Kidney epithelial cell (primary cell): ENCODE results near the gene TEX51. TPM values are rescaled to one million over a fixed set of nuclear protein-coding genes. Genes with fewer than 3 reads are reported as not detected.

Experiments
- DNase-seq: peaks from one replicate; pipeline ENCODE4 v3.0.0-alpha.2; 2010; ENCODE audit warnings: low read depth
- H3K27me3 ChIP-seq: 2 replicates; pipeline ENCODE4 v1.6.0; 2011; ENCODE audit warnings: low read length; ENCODE audit not compliant: control insufficient read depth, insufficient read depth
- H3K36me3 ChIP-seq: 2 replicates; pipeline ENCODE4 v1.5.1; 2011; ENCODE audit warnings: low read length; ENCODE audit not compliant: control insufficient read depth, insufficient read depth
- H3K4me3 ChIP-seq: 2 replicates; pipeline ENCODE4 v1.5.1; 2011; ENCODE audit warnings: low read depth, mild to moderate bottlenecking, control low read depth, low read length
- total RNA-seq: library from RNA; depleted of rRNA; stranded (reverse); fragments of >200 nt; gene quantifications from 2 replicates; pipeline ENCODE4 v1.2.3, GENCODE V29; 2015
- TF ChIP-seq, protein P1 (sequence below): IDR thresholded peaks from 2 replicates; pipeline ENCODE4 v1.5.1; 2011; ENCODE audit warnings: mild to moderate bottlenecking, moderate library complexity, low read length, control low read depth, inconsistent platforms; ENCODE audit not compliant: insufficient read depth, poor library complexity, severe bottlenecking

TEX51 gene
- total RNA-seq, 1 donor from 2014 or later: not detected

DNA sequence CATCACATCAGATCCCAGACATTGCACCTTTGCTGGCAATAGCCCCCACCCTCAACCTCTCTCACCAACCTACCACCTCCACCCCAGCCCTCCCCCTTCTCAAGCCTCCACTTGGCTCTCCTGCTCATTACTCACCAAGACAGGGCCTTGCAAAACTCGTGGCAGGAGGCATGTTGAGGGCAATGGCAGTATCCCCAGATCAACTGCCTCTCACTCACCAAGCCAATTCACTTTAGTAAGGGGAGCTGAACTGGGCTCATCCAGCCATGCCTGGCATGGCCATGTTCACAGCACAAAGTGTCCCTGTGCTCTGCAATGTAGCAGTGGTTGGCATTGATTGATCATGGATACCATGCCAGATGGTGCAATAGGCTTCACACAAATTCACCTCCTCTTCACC, 46.3 kb upstream of the TEX51 start:
- DNase-seq: no peak
- Histone ChIP-seq H3K4me3 (no peak overlapping the region), H3K36me3 (no peaks in the 10 kb centered on the region), H3K27me3 (peaks cover 3% of the 10 kb centered on the region)
- TF ChIP-seq, protein P1, sequence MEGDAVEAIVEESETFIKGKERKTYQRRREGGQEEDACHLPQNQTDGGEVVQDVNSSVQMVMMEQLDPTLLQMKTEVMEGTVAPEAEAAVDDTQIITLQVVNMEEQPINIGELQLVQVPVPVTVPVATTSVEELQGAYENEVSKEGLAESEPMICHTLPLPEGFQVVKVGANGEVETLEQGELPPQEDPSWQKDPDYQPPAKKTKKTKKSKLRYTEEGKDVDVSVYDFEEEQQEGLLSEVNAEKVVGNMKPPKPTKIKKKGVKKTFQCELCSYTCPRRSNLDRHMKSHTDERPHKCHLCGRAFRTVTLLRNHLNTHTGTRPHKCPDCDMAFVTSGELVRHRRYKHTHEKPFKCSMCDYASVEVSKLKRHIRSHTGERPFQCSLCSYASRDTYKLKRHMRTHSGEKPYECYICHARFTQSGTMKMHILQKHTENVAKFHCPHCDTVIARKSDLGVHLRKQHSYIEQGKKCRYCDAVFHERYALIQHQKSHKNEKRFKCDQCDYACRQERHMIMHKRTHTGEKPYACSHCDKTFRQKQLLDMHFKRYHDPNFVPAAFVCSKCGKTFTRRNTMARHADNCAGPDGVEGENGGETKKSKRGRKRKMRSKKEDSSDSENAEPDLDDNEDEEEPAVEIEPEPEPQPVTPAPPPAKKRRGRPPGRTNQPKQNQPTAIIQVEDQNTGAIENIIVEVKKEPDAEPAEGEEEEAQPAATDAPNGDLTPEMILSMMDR: no peak

DNA sequence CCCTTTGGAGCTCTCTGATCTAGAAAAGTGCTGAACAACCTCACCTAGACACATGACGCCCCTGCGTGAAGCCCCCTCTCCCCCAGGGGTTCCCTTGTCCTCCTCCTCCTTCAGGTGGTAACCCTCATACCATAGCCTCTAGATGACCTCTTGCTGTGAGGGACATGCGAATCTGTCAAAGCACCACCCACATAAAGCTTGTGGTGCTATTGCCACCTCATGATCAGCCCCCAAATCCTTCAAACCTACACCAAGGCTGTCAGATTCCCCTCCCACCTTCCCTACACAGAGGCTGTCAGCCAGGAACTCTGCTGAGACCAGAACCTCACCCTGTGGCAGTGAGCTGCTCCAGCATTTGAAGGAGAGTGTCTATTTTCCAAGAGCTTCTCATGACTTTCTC, 43.1 kb upstream of the TEX51 start:
- DNase-seq: no peak
- TF ChIP-seq, protein P1: no peak
- Histone ChIP-seq H3K4me3 (no peak overlapping the region), H3K27me3 (peaks cover 6% of the 10 kb centered on the region), H3K36me3 (no peaks in the 10 kb centered on the region)

DNA sequence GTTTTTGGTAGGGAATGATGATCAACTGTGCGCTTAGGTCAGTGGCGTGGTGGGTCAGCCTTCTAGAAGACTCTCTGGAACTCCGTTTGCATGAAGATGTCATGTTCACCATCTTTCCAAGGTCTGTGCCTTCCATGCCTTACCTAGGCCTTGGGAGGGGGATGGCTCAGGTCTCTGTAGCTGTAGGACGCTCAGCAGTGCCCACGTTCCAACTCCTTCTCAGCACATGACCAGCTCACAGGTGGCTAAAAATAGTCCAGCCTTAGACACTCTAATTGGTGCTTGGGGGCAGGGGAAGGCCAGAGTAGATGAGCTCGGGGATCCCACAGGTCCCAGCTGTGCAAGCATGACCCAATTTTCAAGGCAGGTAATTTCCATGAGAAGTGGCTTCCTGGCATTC, 42.3 kb upstream of the TEX51 start:
- Histone ChIP-seq H3K4me3 (no peak overlapping the region), H3K27me3 (peaks cover 2% of the 10 kb centered on the region), H3K36me3 (no peaks in the 10 kb centered on the region)
- TF ChIP-seq, protein P1: no peak
- no peak for DNase-seq

DNA sequence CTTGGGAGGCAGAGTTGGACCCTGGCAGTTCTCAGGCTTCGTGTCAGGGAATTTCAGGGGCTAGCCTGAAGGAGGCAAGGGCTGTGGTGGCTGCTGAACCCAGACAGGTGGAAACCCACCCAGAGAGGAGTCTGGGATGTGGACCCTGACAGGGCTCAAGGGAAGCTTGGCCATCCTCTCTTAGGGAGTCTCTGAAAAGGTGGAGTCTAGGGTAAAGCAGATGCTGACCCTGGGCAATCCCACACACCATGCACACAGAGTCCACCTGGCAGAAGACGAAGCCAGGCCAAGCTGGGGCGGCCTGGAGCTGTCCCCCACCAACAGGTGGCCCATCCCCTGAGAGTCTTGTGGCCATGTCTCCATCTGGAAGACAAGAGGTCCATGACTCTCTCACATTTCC, 41.2 kb upstream of the TEX51 start:
- Histone ChIP-seq H3K36me3 (no peaks in the 10 kb centered on the region), H3K4me3 (no peak overlapping the region), H3K27me3 (peaks cover 2% of the 10 kb centered on the region)
- DNase-seq: no peak
- TF ChIP-seq, protein P1: no peak

DNA sequence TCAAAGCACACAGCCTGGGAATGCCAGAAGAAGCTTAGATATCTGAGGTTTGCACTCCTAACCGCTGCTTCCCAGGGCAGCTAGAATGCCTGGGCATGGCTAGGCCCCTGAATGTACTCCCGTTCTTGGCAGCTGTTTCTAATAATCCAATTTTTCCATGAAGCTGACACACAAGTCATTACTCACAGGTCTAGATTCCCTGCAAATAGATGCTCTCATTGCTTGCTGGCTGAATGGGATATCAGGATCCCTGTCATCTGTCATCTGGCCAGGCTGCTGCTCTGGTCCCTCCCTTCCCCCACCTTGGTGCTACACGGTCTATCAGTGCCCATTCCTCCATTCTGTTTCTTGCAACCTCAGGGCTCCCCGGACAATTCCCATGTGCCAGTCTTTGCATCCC, 40.7 kb upstream of the TEX51 start:
- no peaks in the 10 kb centered on the region for H3K36me3 ChIP-seq
- no peak for DNase-seq
- H3K4me3 ChIP-seq: no peak overlapping the region
- TF ChIP-seq, protein P1: no peak
- H3K27me3 ChIP-seq: peaks cover 2% of the 10 kb centered on the region

DNA sequence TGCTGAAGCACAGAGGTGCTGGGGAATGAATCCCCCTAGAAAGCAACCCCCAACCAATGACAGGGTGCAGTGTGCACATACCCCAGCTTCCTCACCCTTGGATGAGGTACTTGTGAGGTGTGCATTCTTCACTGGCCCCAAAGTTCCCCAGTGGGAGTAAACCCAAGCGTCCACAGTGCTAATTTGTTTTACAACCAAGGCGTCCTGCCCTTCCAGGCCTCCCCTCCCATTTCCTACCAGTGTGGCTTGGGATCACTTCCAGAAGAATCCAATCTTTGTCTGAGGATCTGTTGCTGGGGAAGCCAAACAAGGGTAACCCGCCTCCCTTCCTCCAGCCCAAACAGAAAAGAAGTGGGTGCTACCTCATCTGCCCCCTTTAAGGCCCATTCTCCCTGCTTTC, 40.3 kb upstream of the TEX51 start:
- no peaks in the 10 kb centered on the region for H3K36me3 ChIP-seq
- H3K27me3 ChIP-seq: peaks cover 2% of the 10 kb centered on the region
- no peak overlapping the region for H3K4me3 ChIP-seq
- no peak for DNase-seq
- TF ChIP-seq, protein P1: no peak
